Measurements from ENCODE around the gene INTS1.

The INTS1 gene

GRCh38 chr7:1511444-1512422 lies 7.5 kb upstream of the INTS1 start:
- TF ChIP-seq CEBPB (IDR thresholded peaks at IDR 0.05): no peak
- no peak for TF ChIP-seq ZBTB7A (IDR thresholded peaks at IDR 0.05; ENCODE audit: low read depth)
- TF ChIP-seq NFIC (IDR thresholded peaks at IDR 0.05): no peak
- TF ChIP-seq EGR1 (IDR thresholded peaks at IDR 0.05): no peak
- TF ChIP-seq REST (IDR thresholded peaks at IDR 0.05; ENCODE audit: low read depth): no peak
- no peak for TF ChIP-seq USF1 (IDR thresholded peaks at IDR 0.05)
- TF ChIP-seq EP300 (IDR thresholded peaks at IDR 0.05; ENCODE audit: borderline replicate concordance): no peak
- no peak for TF ChIP-seq MAX (IDR thresholded peaks at IDR 0.05)
- no peak for TF ChIP-seq TAF1 (IDR thresholded peaks at IDR 0.05; ENCODE audit: low read depth)
- no peak for TF ChIP-seq TCF12 (IDR thresholded peaks at IDR 0.05; ENCODE audit: low read depth)
- TF ChIP-seq CREB1 (IDR thresholded peaks at IDR 0.05; ENCODE audit: low read depth): no peak
- no peak for TF ChIP-seq TEAD4 (IDR thresholded peaks at IDR 0.05)

GRCh38 chr7:1510780-1511154 lies 6.6 kb upstream of the INTS1 start:
- no peak for TF ChIP-seq TCF12 (IDR thresholded peaks at IDR 0.05; ENCODE audit: low read depth)
- TF ChIP-seq FOXM1 (IDR thresholded peaks at IDR 0.05; ENCODE audit: borderline replicate concordance, low read depth): no peak
- TF ChIP-seq YY1 (IDR thresholded peaks at IDR 0.05; ENCODE audit: low read depth): no peak
- TF ChIP-seq USF1 (IDR thresholded peaks at IDR 0.05): no peak
- TF ChIP-seq TAF1 (IDR thresholded peaks at IDR 0.05; ENCODE audit: low read depth): no peak
- no peak for TF ChIP-seq REST (IDR thresholded peaks at IDR 0.05; ENCODE audit: low read depth)
- no peak for TF ChIP-seq CREB1 (IDR thresholded peaks at IDR 0.05; ENCODE audit: low read depth)
- TF ChIP-seq CEBPB (IDR thresholded peaks at IDR 0.05): no peak
- TF ChIP-seq EGR1 (IDR thresholded peaks at IDR 0.05): no peak
- TF ChIP-seq RAD21 (IDR thresholded peaks at IDR 0.05; ENCODE audit: low read depth): no peak
- TF ChIP-seq NFIC (IDR thresholded peaks at IDR 0.05): no peak
- no peak for TF ChIP-seq EP300 (IDR thresholded peaks at IDR 0.05; ENCODE audit: borderline replicate concordance)
- TF ChIP-seq TEAD4 (IDR thresholded peaks at IDR 0.05): no peak
- no peak for TF ChIP-seq MAX (IDR thresholded peaks at IDR 0.05)
- no peak for TF ChIP-seq ZBTB7A (IDR thresholded peaks at IDR 0.05; ENCODE audit: low read depth)

GRCh38 chr7:1509226-1509625 lies 5.0 kb upstream of the INTS1 start:
- TF ChIP-seq YY1 (IDR thresholded peaks at IDR 0.05; ENCODE audit: low read depth): no peak
- no peak for TF ChIP-seq MAX (IDR thresholded peaks at IDR 0.05)
- TF ChIP-seq RAD21 (IDR thresholded peaks at IDR 0.05; ENCODE audit: low read depth): no peak
- no peak for TF ChIP-seq EGR1 (IDR thresholded peaks at IDR 0.05)
- TF ChIP-seq CEBPB (IDR thresholded peaks at IDR 0.05): no peak
- no peak for TF ChIP-seq CREB1 (IDR thresholded peaks at IDR 0.05; ENCODE audit: low read depth)
- no peak for TF ChIP-seq TCF12 (IDR thresholded peaks at IDR 0.05; ENCODE audit: low read depth)
- TF ChIP-seq TEAD4 (IDR thresholded peaks at IDR 0.05): no peak
- TF ChIP-seq FOXM1 (IDR thresholded peaks at IDR 0.05; ENCODE audit: borderline replicate concordance, low read depth): no peak
- no peak for TF ChIP-seq TAF1 (IDR thresholded peaks at IDR 0.05; ENCODE audit: low read depth)
- no peak for TF ChIP-seq EP300 (IDR thresholded peaks at IDR 0.05; ENCODE audit: borderline replicate concordance)

- TF ChIP-seq CEBPB (IDR thresholded peaks at IDR 0.05) (no peak), EP300 (IDR thresholded peaks at IDR 0.05; ENCODE audit: borderline replicate concordance) (no peak), REST (IDR thresholded peaks at IDR 0.05; ENCODE audit: low read depth) (no peak), FOXM1 (IDR thresholded peaks at IDR 0.05; ENCODE audit: borderline replicate concordance, low read depth) (no peak), MAX (IDR thresholded peaks at IDR 0.05) (no peak), TCF12 (IDR thresholded peaks at IDR 0.05; ENCODE audit: low read depth) (no peak), CREB1 (IDR thresholded peaks at IDR 0.05; ENCODE audit: low read depth) (no peak), TAF1 (IDR thresholded peaks at IDR 0.05; ENCODE audit: low read depth) (no peak), TEAD4 (IDR thresholded peaks at IDR 0.05) (no peak)
These were observed 4.1 kb upstream of the INTS1 start for GRCh38 chr7:1508277-1508758.
